Esophagus squamous epithelium (tissue), 4 donors: ENCODE results near the gene LRRN2.

Experiments
- POLR2A ChIP-seq, 4 donors: fragments of 450-650 bp; IDR thresholded peaks; one replicate each; pipeline ENCODE4 v1.6.1; 2017; ENCODE audit warnings: antibody characterized with exemption in 4 of 4, mild to moderate bottlenecking in 4 of 4, moderate library complexity in 3 of 4
- TF ChIP-seq, protein P1 (sequence below), 6 experiments: fragments of 450-650 bp in 4 of 6; fragments of 200-600 bp in 2 of 6; sonication (generic) in 2 of 6; IDR thresholded peaks; one replicate each; pipeline ENCODE4 v1.5.1; 2016 to 2019; ENCODE audit warnings: antibody characterized with exemption in 6 of 6, mild to moderate bottlenecking in 4 of 6, moderate library complexity in 4 of 6

DNA sequence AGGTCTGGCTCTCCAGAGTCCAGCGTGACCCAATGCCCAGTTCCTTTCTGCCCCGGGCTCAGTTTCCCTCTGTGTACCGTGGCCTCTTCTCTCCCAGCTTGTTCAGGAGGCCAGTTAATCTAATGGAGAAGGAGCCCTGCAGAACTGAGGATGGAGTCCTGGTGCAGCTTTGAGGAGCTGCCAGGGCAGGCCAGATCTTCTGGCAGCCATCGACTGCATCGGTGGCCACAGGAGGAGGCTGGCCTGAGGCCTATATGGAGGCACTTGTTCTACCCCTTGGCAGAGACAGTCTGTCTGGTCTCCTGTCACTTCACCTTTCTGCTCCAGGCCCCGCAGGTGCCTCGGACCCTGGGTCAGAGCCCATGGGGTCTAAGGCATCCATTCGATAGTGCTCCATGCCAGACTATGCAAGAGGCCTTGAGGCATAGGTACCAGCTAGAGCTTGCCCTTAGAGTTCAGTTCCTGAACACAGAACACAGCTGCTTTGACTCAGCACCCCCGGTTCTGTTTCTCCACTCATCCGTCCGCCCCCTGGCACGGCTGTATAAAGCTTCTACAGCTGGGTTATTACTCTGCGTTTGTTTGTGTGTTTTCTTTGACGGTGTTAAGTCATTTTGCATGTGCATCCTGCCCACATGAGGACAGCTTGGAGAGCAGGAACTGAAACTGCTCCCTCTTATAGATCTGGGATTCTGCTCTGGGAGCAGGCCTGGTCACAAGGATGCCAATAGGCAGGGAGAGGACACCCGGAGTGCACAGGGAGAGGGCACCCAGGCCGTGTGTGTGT is 18.5 kb upstream of the LRRN2 start:
- no peak for TF ChIP-seq POLR2A (IDR thresholded peaks at IDR 0.05)
- TF ChIP-seq, protein P1, sequence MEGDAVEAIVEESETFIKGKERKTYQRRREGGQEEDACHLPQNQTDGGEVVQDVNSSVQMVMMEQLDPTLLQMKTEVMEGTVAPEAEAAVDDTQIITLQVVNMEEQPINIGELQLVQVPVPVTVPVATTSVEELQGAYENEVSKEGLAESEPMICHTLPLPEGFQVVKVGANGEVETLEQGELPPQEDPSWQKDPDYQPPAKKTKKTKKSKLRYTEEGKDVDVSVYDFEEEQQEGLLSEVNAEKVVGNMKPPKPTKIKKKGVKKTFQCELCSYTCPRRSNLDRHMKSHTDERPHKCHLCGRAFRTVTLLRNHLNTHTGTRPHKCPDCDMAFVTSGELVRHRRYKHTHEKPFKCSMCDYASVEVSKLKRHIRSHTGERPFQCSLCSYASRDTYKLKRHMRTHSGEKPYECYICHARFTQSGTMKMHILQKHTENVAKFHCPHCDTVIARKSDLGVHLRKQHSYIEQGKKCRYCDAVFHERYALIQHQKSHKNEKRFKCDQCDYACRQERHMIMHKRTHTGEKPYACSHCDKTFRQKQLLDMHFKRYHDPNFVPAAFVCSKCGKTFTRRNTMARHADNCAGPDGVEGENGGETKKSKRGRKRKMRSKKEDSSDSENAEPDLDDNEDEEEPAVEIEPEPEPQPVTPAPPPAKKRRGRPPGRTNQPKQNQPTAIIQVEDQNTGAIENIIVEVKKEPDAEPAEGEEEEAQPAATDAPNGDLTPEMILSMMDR (IDR thresholded peaks at IDR 0.05), result no peak
